ENCODE results near the gene MLST8.
A peak's percentile ranks its signal among the peaks of the same experiment; 100 is the strongest.

The MLST8 gene

DNA sequence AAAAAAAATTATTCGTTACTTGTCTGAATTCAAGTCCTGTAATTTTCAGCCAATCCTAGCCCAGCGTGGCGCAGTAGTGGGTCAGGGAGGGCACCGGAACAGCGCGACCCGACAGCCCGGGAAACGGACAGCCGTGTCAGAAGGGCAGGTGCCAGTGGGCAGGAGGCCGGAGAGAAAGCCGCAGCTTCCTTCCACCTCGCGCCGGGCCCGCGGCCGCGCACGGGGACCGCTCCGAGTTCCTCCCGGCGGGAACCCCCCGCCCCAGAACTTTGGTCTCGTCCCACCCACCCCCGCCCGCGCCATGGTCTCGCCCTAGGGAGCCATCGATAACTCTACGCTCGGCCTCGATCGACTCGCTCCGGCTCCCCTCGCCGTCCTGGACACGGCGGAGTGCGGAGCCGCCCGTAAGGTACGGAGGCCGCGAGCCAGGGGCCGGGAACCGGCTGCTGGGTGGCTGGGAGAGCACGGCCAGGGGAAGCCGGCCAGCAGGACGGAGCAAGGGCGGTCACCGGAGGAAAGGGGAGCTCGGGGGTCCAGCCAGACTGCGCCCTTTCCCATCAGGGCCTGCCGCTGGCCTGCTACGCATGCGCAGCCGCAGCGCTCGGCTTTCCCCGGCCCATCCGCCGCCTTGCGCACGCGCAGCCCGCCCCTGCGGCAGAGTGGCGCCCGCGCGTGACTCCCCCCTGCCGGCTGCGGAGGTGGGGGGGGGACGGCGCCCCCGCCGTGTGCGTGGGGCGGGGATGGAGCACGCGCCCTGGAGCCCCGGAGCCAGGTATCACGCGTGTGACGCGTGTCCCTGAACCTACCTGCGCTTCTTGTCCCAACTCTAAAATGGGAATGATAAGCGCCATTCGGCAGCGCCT, at the start of gene MLST8:
TSS of gene MLST8 (plus strand) at position 351 of the 863 bp plus-strand sequence. CDS start 632 bp downstream, outside the sequence.
- DNase-seq = peak; percentile 73 to 75

DNA sequence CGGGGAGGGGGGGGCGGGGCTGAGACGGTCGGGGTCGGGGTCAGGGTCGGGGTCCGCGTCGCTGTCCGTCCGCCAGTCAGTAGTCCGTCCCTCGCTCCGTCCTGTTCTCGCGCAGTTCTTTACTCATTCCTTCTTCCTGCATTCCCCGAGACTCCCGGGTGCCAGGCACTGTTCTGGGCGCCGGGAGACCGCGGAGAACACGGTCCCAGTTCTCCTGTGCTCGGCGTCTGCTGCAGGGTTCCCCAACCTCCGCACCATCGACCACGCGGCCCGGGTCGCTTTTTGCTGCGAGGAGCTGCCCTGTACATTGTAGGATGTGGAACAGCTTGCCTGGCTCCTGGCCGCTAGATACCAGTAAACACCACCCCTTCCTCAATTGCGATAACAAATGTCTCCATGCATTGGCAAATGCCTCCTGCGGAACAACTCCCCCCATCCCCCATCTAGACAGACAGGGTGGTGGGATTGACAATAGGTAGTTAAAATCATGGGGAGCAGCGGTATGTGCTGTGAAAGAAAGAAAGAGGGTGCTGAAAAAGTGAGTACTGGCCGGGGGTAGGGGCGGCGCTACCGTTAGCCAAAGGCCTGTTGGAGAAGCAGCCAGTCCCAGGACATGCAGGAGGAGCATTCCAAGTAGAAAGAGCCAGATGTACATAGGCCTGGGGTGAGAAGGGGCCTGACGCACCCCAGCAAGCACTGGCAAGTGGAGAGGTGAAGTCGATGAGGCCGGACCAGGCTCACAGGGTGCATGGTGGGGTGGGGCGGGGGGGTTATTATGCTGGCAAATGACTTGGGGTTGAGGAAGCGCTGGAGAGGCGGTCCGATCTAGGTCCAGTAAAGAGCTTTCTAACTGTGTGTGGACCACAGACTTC, 49.0 kb upstream of the MLST8 start:
- no peak for DNase-seq

- no peak for DNase-seq
Measured at GRCh38 chr16:2156849-2157224, 48.4 kb upstream of the MLST8 start.

DNA sequence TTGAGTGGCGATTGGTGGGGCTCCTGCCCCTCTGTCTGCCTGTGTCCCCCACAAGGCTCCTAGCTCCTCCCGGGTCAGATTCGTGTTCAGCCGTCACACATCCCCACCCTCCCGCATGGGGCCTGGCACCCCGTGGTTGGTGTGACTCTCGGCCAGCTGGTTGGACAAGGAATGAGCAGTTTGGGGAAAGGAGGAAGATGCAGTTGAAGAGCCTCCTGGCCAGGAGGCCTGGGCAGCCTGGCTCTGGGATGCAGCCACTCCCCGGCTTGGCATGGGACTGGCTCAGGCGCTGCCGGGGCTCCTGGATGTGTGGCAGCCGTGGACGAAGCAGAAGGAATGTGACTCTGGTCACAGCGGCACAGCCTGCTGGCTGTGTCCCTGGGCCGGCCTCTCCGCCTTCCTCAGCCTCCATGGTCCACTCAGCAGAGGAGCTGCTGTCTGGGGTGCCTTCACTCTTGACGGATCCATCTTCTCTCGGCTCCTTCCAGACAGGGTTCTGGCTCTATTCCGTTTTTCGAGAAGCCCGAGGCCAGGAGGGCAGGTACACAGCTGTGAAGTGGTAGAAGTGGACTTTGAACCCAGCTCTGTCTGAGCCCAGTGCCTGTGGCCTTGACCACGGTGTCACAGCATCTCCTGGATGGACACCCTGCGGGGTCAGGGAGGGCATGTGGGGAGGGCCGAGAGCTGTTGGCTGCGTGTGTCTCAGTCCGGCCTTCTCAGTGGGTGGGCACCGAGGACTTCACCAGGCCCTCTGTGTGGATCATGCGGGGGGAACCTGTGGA, 47.6 kb upstream of the MLST8 start:
- no peak for DNase-seq

DNA sequence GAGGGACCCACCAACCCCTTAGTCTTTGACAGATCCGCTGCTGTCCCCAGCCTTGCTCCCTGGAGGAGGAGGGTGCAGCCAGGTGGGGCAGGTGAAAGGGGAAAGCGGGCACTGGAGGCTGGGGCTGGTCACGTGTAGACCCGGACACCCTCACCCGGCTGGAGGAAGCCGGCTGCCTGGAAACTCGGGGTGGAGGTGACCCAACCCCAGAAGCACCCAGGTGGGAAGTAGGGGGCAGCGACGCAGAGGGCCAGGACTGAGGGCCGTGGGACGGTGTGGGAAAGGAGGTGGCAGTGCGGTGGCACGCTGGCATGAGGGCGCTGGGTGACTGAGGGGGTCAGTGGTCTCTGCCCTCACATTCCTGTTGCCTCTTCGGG, 47.0 kb upstream of the MLST8 start:
- no peak for DNase-seq

DNA sequence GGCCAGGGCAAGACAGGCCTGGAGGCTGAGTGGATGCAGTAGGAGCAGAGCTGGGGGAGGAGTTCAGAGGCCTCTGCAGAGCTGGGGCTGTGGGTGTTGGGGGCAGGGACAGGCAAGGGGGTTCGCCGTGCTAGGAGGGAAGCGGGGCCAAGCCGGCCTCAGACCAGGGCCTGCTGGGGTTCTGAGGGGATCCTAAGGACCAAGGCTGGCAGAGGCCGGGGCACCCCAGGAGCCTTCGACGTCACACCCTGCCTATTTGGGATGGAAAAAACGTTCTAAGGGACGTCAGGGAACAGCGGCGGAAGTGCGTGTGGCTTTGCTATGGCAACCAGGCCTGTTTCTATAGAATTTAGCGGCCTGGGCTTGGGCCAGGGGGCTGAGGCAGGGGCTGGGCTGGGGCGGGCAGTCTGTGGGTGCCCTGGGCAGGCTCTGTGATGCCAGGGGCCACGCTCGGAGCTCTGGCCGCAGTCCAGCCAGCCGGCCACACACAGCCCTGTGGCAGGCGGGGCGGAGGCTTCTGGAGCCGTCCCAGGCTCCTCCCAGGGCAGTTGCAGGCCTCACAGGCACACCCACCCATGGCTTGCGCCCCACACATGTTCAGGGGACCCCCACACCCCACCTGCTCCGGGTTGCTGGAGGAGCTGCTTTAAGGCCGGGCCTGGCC, 45.9 kb upstream of the MLST8 start:
- DNase-seq = no peak

GRCh38 chr16:2160915-2161551, 44.2 kb upstream of the MLST8 start:
- DNase-seq = no peak

- DNase-seq = no peak
Measured at GRCh38 chr16:2161911-2162310, 43.3 kb upstream of the MLST8 start.

DNA sequence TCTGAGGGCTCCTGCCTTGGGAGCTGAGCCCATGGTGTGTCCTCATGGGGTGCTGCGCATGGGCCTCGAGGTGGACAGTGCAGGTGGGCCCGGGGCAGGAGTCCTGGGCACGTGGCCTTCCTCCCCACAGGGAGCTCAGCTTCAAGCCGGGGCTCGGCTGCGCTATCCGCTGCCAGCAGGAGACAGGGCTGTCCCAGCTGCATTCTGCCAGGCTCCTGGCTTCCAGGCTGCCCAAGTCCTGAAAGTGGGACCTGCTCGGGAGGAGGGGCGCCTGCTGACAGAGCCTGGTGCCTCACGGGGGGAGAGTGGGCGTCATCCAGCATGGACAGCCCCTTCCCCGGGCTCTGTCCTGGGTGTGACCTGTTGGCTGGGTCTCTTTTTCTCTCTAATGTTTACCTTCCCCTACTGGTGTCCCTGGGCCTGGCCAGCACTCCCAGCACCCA, 42.6 kb upstream of the MLST8 start:
- DNase-seq = no peak

- no peak for DNase-seq
Measured at GRCh38 chr16:2163211-2163881, 41.9 kb upstream of the MLST8 start.

DNA sequence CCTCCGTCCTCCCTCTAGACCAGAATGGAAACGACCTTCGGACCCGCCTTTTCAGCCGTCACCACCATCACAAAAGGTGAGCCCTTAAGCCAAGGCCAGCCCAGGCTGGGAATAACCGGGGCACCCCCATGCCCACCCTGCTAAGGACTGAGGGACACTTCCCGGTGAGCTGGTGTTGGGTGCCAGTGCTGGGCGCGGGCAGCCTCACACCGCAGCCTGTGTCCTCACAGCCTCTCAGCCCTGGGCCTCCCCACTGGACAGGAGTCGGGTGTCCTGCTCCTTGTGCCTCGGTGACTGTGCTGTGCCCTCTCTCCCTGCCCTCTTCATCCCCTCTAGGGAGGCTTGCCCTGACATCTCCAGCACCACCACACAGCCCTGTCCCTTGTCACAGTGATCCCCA, 39.4 kb upstream of the MLST8 start:
- no peak for DNase-seq

DNA sequence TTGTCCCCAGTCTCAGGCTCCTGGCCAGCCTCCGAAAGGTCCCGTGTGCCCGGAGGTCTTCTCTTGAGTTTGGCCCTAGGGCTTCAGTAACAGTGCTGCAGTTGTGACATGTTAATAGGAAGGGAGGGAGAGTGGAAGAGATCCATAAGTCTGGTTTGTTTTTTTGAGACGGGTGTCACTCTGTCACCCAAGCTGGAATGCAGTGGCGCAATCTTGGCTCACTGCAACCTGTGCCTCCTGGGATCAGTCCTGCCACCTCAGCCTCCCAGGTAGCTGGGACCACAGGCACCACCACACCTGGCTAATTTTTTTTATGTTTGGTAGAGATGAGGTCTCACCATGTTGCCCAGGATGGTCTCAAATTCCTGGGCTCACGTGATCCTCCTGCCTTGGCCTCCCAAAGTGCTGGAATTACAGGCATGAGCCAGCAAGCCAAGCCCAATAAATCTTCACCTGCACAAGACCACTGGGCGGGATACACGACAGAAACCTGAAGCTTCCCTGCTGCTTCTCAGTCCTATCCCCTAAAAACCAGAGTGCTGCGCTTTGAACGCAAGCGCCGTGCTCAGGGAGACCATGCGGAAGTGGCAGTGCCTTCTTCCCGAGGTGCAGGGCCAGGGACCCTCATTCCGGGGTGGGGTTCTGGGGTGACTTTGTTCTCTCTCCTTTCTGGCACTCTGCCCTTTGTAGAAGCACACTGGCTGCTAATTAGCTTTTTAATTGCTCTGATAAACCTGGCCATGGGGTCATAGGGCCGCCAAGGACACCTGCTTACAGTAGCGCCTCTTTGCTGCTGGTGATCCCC, 38.8 kb upstream of the MLST8 start:
- DNase-seq = no peak

DNA sequence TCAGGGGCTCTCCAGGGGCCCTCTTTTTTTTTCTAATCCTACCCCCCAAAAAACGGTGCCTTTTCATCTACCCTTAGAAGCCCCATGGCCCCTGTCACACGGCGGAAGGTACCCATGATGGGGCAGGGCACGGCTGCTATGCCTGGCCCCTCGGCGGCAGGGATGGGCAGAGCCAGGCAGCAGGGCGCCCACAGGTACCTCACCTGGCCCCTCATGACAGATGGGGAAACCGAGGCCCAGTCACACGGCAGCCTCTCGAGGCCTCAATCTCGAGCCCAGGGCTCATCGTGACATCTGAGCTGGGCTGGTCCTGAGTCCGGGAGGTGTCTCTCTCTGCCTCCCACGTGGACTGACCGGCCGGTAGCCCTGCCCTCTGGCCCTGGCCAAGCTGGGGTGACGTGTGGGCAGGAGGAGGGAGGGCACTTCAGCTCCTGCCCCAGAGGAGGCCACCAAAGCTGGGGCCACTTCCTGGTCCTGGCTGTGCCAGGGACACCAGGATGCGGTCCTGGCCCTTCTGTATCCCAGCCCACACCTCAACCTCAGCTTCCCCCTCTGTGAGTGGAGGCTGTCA, 38.1 kb upstream of the MLST8 start:
- no peak for DNase-seq

- DNase-seq = no peak
Measured at GRCh38 chr16:2170080-2170479, 35.2 kb upstream of the MLST8 start.

DNA sequence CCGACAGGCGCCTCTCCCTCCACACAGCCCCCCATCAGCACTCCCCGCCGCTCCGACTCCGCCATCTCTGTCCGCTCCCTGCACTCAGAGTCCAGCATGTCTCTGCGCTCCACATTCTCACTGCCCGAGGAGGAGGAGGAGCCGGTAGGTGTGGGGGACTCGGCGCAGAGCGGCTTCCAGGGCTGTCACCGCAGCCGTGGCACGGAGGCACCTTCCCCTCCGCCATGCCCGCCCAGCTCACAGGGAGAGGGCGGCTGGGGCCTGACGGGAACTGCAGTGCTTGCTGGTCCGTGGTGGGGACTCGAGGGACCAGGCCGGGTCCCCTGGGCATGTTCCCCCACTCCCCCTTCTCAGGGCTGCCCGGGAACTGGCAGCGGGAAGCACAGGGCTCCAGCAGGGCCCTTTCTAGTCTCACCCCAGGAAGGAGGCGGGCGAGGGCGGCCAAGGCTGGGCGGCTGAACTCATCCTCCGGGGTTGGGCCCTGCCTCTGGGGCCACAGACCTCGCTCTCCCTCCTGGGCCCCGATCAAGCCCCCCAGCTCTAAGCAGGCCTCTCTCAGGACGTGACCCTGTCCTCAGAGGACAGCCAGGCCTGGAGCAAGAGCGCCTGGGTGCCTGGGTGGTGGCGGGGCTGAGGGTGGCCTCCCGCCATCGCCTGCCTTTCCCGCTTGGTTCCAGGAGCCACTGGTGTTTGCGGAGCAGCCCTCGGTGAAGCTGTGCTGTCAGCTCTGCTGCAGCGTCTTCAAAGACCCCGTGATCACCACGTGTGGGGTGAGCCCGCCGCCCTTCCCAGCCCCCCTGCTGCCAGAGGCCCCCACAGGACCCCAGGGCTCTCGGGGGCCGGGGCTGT, 34.4 kb upstream of the MLST8 start:
- no peak for DNase-seq

GRCh38 chr16:2171601-2172178, 33.6 kb upstream of the MLST8 start:
- no peak for DNase-seq

GRCh38 chr16:2172688-2173335, 32.4 kb upstream of the MLST8 start:
- DNase-seq = no peak

- no peak for DNase-seq
Measured at GRCh38 chr16:2173366-2173765, 31.9 kb upstream of the MLST8 start.
